DOHH2 (cell line): ENCODE measurements around the gene ZSWIM6.
A peak's percentile ranks its signal among the peaks of the same experiment; 100 is the strongest.

Experiments used
- H3F3A ChIP-seq: fragments of 200-600 bp; sonication (generic), shearing (Covaris generic); 2 replicates; pipeline ENCODE4 v1.6.0; 2016; ENCODE audit warnings: antibody characterized with exemption, mild to moderate bottlenecking; ENCODE audit not compliant: control insufficient read depth, insufficient read depth
- H3K27ac ChIP-seq: fragments of 200-600 bp; sonication (generic); 2 replicates; pipeline ENCODE4 v1.5.1; 2014; ENCODE audit warnings: low read depth, mild to moderate bottlenecking, low read length, moderate library complexity
- H3K27me3 ChIP-seq: fragments of 200-600 bp; sonication (generic); 2 replicates; pipeline ENCODE4 v1.6.1; 2014; ENCODE audit warnings: mild to moderate bottlenecking, low read length, mixed read lengths; ENCODE audit not compliant: control insufficient read depth
- H3K36me3 ChIP-seq: fragments of 200-600 bp; sonication (generic); 2 replicates; pipeline ENCODE4 v1.6.1; 2014; ENCODE audit warnings: mild to moderate bottlenecking, low read length, moderate library complexity, mixed read lengths; ENCODE audit not compliant: control insufficient read depth
- H3K4me1 ChIP-seq: fragments of 200-600 bp; sonication (generic); 2 replicates; pipeline ENCODE4 v1.6.1; 2014; ENCODE audit warnings: mild to moderate bottlenecking, low read length, mixed read lengths; ENCODE audit not compliant: control insufficient read depth
- H3K4me2 ChIP-seq: fragments of 200-600 bp; sonication (generic); 2 replicates; pipeline ENCODE4 v1.6.0; 2014; ENCODE audit warnings: mild to moderate bottlenecking, low read length, moderate library complexity
- H3K4me3 ChIP-seq: fragments of 200-600 bp; sonication (generic); 2 replicates; pipeline ENCODE4 v1.5.1; 2014; ENCODE audit warnings: mild to moderate bottlenecking, low read length, mixed read lengths
- H3K79me2 ChIP-seq: fragments of 200-600 bp; sonication (generic); 2 replicates; pipeline ENCODE4 v1.6.1; 2014; ENCODE audit warnings: mild to moderate bottlenecking, low read length, mixed read lengths; ENCODE audit not compliant: control insufficient read depth
- H3K9me2 ChIP-seq: fragments of 200-600 bp; sonication (generic); replicated peaks from 2 replicates; pipeline ENCODE4 v1.6.1; 2014; ENCODE audit warnings: mild to moderate bottlenecking, low read length, mixed read lengths; ENCODE audit not compliant: control insufficient read depth
- H3K9me3 ChIP-seq: fragments of 200-600 bp; sonication (generic); 2 replicates; pipeline ENCODE4 v1.6.1; 2014; ENCODE audit warnings: antibody characterized with exemption, low read length, mixed read lengths; ENCODE audit not compliant: control insufficient read depth, insufficient read depth
- H4K20me1 ChIP-seq: fragments of 200-600 bp; sonication (generic); 2 replicates; pipeline ENCODE4 v1.6.0; 2014; ENCODE audit warnings: low read depth, mild to moderate bottlenecking, antibody characterized with exemption, low read length, moderate library complexity; ENCODE audit not compliant: control insufficient read depth, insufficient read depth
- CTCF ChIP-seq: fragments of 200-600 bp; sonication (generic); IDR thresholded peaks from one replicate; pipeline ENCODE4 v1.5.1; 2014; ENCODE audit warnings: antibody characterized with exemption, mild to moderate bottlenecking, low read depth, low read length; ENCODE audit not compliant: poor library complexity, severe bottlenecking
- EZH2phosphoT487 ChIP-seq: fragments of 200-600 bp; sonication (generic); IDR thresholded peaks from 2 replicates; pipeline ENCODE4 v1.6.1; 2017; ENCODE audit warnings: borderline replicate concordance, mild to moderate bottlenecking, antibody characterized with exemption, low read length, moderate library complexity, mixed read lengths

ZSWIM6 gene

GRCh38 chr5:61332851-61333320, 828 bp downstream of the ZSWIM6 start:
- H3K4me2 ChIP-seq: peak overlapping the region; percentile 66
- H3K4me3 ChIP-seq: peak overlapping the region; percentile 68
- H3K9me2 ChIP-seq: no peaks in the 10 kb centered on the region
- TF ChIP-seq CTCF (no peak), EZH2phosphoT487 (no peak)
- H3K27ac ChIP-seq: no peak overlapping the region
- H4K20me1 ChIP-seq: peaks cover 6% of the 10 kb centered on the region
- H3K4me1 ChIP-seq: peaks cover 20% of the 10 kb centered on the region
- no peaks in the 10 kb centered on the region for H3K36me3 ChIP-seq
- peaks cover 61% of the 10 kb centered on the region for H3K27me3 ChIP-seq
- no peaks in the 10 kb centered on the region for H3K9me3 ChIP-seq
- H3K79me2 ChIP-seq: no peaks in the 10 kb centered on the region
- peaks cover 3% of the 10 kb centered on the region for H3F3A ChIP-seq

GRCh38 chr5:61333321-61333953, 1.4 kb downstream of the ZSWIM6 start:
- H3K4me2 ChIP-seq: peak overlapping the region; percentile 66
- no peaks in the 10 kb centered on the region for H3K79me2 ChIP-seq
- no peaks in the 10 kb centered on the region for H3K36me3 ChIP-seq
- H3K27me3 ChIP-seq: peaks cover 56% of the 10 kb centered on the region
- no peak overlapping the region for H3K27ac ChIP-seq
- peaks cover 6% of the 10 kb centered on the region for H4K20me1 ChIP-seq
- H3K9me2 ChIP-seq: no peaks in the 10 kb centered on the region
- H3K9me3 ChIP-seq: no peaks in the 10 kb centered on the region
- H3F3A ChIP-seq: peaks cover 3% of the 10 kb centered on the region
- no peak for TF ChIP-seq CTCF
- TF ChIP-seq EZH2phosphoT487: peak; percentile 93
- peaks cover 20% of the 10 kb centered on the region for H3K4me1 ChIP-seq
- H3K4me3 ChIP-seq: peak overlapping the region; percentile 68

GRCh38 chr5:61333954-61334867, 2.2 kb downstream of the ZSWIM6 start:
- Histone ChIP-seq H3F3A (peaks cover 3% of the 10 kb centered on the region), H3K79me2 (no peaks in the 10 kb centered on the region), H4K20me1 (peaks cover 6% of the 10 kb centered on the region), H3K4me2 (peak overlapping the region; percentile 66), H3K9me3 (no peaks in the 10 kb centered on the region), H3K4me3 (peak overlapping the region; percentile 68), H3K27me3 (peaks cover 53% of the 10 kb centered on the region), H3K36me3 (no peaks in the 10 kb centered on the region), H3K27ac (no peak overlapping the region), H3K9me2 (no peaks in the 10 kb centered on the region), H3K4me1 (peaks cover 20% of the 10 kb centered on the region)
- 0 out of 2 replicates have a peak, but pooled peaks have one; percentile 74 for TF ChIP-seq EZH2phosphoT487
- TF ChIP-seq CTCF: no peak
